Breast epithelium (tissue), 3 donors: Measurements from ENCODE around the gene KCNK17.

Experiments used
- POLR2A ChIP-seq: fragments of 450-650 bp; IDR thresholded peaks from one replicate; pipeline ENCODE4 v1.6.1; 2016; ENCODE audit warnings: antibody characterized with exemption, mild to moderate bottlenecking, moderate library complexity
- POLR2AphosphoS5 ChIP-seq, 3 donors: sonication (generic); formaldehyde crosslinking; IDR thresholded peaks; one replicate each; pipeline ENCODE4 v1.6.1; 2017; ENCODE audit warnings: antibody characterized with exemption in 3 of 3
- TF ChIP-seq, protein P1 (sequence below), 3 donors: fragments of 450-650 bp; IDR thresholded peaks; one replicate each; pipeline ENCODE4 v1.5.1; 2016 to 2017; ENCODE audit warnings: antibody characterized with exemption in 3 of 3, mild to moderate bottlenecking in 3 of 3, moderate library complexity in 3 of 3

DNA sequence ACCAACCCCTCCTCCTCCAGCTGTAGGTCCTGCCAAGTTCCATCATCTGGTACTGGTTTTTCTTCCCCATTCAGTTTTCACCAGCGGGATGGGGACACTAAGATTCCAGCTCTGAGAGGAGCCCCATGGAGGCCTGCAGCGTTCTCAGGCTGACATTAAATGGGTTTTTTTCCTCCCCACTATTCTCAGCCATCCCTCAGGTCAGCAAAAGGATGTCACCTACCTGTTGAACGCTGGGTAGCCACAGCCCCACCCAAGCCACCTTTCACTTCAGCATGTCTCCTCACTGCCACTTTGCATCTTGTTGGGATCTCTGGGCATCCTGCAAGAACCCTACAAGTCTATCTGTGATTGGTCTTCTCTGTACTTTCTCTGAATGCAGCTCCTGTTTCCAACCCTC lies 6.8 kb downstream of the KCNK17 start:
- TF ChIP-seq POLR2A: no peak
- TF ChIP-seq POLR2AphosphoS5 (IDR thresholded peaks at IDR 0.05): no peak
- TF ChIP-seq, protein P1, sequence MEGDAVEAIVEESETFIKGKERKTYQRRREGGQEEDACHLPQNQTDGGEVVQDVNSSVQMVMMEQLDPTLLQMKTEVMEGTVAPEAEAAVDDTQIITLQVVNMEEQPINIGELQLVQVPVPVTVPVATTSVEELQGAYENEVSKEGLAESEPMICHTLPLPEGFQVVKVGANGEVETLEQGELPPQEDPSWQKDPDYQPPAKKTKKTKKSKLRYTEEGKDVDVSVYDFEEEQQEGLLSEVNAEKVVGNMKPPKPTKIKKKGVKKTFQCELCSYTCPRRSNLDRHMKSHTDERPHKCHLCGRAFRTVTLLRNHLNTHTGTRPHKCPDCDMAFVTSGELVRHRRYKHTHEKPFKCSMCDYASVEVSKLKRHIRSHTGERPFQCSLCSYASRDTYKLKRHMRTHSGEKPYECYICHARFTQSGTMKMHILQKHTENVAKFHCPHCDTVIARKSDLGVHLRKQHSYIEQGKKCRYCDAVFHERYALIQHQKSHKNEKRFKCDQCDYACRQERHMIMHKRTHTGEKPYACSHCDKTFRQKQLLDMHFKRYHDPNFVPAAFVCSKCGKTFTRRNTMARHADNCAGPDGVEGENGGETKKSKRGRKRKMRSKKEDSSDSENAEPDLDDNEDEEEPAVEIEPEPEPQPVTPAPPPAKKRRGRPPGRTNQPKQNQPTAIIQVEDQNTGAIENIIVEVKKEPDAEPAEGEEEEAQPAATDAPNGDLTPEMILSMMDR (IDR thresholded peaks at IDR 0.05): no peak
